ENCODE results near the gene ALKBH8.
A peak's percentile ranks its signal among the peaks of the same experiment; 100 is the strongest.
"Not testable (repeated sequence)": the region's sequence is repeated elsewhere in the genome, so short reads cannot be mapped to it uniquely, and the experiment has no call there.

GRCh38 chr11:107576497-107577345, 11.2 kb upstream of the ALKBH8 start:
- not testable (repeated sequence) for TF ChIP-seq MAX (IDR thresholded peaks at IDR 0.05); CREB1 (IDR thresholded peaks at IDR 0.05); CREB1 (CRISPR knock-in tag; IDR thresholded peaks at IDR 0.05); ATF2 (CRISPR knock-in tag; IDR thresholded peaks at IDR 0.05); TOE1 (CRISPR knock-in tag; IDR thresholded peaks at IDR 0.05); POLR2A (IDR thresholded peaks at IDR 0.05; ENCODE audit: insufficient read depth in 1 of 2, low read depth in 2 of 2, low read length in 2 of 2); RXRA (CRISPR knock-in tag; IDR thresholded peaks at IDR 0.05); NCOR1 (IDR thresholded peaks at IDR 0.05; ENCODE audit: borderline replicate concordance, low read length)
- TF ChIP-seq, protein P1, sequence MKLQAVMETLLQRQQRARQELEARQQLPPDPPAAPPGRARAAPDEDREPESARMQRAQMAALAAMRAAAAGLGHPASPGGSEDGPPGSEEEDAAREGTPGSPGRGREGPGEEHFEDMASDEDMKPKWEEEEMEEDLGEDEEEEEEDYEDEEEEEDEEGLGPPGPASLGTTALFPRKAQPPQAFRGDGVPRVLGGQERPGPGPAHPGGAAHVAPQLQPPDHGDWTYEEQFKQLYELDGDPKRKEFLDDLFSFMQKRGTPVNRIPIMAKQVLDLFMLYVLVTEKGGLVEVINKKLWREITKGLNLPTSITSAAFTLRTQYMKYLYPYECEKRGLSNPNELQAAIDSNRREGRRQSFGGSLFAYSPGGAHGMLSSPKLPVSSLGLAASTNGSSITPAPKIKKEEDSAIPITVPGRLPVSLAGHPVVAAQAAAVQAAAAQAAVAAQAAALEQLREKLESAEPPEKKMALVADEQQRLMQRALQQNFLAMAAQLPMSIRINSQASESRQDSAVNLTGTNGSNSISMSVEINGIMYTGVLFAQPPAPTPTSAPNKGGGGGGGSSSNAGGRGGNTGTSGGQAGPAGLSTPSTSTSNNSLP (IDR thresholded peaks at IDR 0.05; ENCODE audit: low read depth, low read length): not testable (repeated sequence)
- TF ChIP-seq, protein P2, sequence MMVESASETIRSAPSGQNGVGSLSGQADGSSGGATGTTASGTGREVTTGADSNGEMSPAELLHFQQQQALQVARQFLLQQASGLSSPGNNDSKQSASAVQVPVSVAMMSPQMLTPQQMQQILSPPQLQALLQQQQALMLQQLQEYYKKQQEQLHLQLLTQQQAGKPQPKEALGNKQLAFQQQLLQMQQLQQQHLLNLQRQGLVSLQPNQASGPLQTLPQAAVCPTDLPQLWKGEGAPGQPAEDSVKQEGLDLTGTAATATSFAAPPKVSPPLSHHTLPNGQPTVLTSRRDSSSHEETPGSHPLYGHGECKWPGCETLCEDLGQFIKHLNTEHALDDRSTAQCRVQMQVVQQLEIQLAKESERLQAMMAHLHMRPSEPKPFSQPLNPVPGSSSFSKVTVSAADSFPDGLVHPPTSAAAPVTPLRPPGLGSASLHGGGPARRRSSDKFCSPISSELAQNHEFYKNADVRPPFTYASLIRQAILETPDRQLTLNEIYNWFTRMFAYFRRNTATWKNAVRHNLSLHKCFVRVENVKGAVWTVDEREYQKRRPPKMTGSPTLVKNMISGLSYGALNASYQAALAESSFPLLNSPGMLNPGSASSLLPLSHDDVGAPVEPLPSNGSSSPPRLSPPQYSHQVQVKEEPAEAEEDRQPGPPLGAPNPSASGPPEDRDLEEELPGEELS (CRISPR knock-in tag; IDR thresholded peaks at IDR 0.05): not testable (repeated sequence)
- TF ChIP-seq, protein P3, sequence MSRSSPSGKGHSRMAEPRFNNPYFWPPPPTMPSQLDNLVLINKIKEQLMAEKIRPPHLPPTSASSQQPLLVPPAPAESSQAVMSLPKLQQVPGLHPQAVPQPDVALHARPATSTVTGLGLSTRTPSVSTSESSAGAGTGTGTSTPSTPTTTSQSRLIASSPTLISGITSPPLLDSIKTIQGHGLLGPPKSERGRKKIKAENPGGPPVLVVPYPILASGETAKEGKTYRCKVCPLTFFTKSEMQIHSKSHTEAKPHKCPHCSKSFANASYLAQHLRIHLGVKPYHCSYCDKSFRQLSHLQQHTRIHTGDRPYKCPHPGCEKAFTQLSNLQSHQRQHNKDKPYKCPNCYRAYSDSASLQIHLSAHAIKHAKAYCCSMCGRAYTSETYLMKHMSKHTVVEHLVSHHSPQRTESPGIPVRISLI (CRISPR knock-in tag; IDR thresholded peaks at IDR 0.05; ENCODE audit: borderline replicate concordance): not testable (repeated sequence)
- TF ChIP-seq, protein P4, sequence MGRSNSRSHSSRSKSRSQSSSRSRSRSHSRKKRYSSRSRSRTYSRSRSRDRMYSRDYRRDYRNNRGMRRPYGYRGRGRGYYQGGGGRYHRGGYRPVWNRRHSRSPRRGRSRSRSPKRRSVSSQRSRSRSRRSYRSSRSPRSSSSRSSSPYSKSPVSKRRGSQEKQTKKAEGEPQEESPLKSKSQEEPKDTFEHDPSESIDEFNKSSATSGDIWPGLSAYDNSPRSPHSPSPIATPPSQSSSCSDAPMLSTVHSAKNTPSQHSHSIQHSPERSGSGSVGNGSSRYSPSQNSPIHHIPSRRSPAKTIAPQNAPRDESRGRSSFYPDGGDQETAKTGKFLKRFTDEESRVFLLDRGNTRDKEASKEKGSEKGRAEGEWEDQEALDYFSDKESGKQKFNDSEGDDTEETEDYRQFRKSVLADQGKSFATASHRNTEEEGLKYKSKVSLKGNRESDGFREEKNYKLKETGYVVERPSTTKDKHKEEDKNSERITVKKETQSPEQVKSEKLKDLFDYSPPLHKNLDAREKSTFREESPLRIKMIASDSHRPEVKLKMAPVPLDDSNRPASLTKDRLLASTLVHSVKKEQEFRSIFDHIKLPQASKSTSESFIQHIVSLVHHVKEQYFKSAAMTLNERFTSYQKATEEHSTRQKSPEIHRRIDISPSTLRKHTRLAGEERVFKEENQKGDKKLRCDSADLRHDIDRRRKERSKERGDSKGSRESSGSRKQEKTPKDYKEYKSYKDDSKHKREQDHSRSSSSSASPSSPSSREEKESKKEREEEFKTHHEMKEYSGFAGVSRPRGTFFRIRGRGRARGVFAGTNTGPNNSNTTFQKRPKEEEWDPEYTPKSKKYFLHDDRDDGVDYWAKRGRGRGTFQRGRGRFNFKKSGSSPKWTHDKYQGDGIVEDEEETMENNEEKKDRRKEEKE (IDR thresholded peaks at IDR 0.05): not testable (repeated sequence)
- TF ChIP-seq SMC3 (IDR thresholded peaks at IDR 0.05; ENCODE audit: low read length): peak; percentile 68
- TF ChIP-seq, protein P5, sequence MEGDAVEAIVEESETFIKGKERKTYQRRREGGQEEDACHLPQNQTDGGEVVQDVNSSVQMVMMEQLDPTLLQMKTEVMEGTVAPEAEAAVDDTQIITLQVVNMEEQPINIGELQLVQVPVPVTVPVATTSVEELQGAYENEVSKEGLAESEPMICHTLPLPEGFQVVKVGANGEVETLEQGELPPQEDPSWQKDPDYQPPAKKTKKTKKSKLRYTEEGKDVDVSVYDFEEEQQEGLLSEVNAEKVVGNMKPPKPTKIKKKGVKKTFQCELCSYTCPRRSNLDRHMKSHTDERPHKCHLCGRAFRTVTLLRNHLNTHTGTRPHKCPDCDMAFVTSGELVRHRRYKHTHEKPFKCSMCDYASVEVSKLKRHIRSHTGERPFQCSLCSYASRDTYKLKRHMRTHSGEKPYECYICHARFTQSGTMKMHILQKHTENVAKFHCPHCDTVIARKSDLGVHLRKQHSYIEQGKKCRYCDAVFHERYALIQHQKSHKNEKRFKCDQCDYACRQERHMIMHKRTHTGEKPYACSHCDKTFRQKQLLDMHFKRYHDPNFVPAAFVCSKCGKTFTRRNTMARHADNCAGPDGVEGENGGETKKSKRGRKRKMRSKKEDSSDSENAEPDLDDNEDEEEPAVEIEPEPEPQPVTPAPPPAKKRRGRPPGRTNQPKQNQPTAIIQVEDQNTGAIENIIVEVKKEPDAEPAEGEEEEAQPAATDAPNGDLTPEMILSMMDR (CRISPR knock-in tag; IDR thresholded peaks at IDR 0.05): peak; percentile 63
